PFSK-1 (cell line): ENCODE measurements around the gene PRDM16.

ENCODE experiments used
- FOXP2 ChIP-seq: optimal IDR thresholded peaks from 2 replicates; pipeline ENCODE3; 2011; ENCODE audit warnings: borderline replicate concordance, control low read depth, inconsistent platforms; ENCODE audit not compliant: insufficient read depth; ENCODE audit errors: extremely low read length, extremely low read depth
- POLR2AphosphoS5 ChIP-seq: IDR thresholded peaks from 2 replicates; pipeline ENCODE4 v1.6.1; 2012; ENCODE audit warnings: low read depth, mild to moderate bottlenecking, control low read depth, low read length, moderate library complexity
- REST ChIP-seq, 2 experiments: IDR thresholded peaks; 2 replicates each; pipeline versions ENCODE4 v1.6.1 to v1.8.0; 2011 to 2012; ENCODE audit warnings: low read depth in 2 of 2, low read length in 2 of 2, control low read depth in 1 of 2, inconsistent platforms in 1 of 2, mild to moderate bottlenecking in 1 of 2, moderate library complexity in 1 of 2; ENCODE audit not compliant: insufficient read depth in 1 of 2
- SIN3A ChIP-seq: IDR thresholded peaks from 2 replicates; pipeline ENCODE4 v1.6.1; 2012; ENCODE audit warnings: mild to moderate bottlenecking, low read length, moderate library complexity, borderline replicate concordance; ENCODE audit not compliant: insufficient read depth
- TAF1 ChIP-seq: IDR thresholded peaks from 2 replicates; pipeline ENCODE4 v1.6.1; 2012; ENCODE audit warnings: low read length, control low read depth, borderline replicate concordance; ENCODE audit not compliant: insufficient read depth

Gene PRDM16

DNA sequence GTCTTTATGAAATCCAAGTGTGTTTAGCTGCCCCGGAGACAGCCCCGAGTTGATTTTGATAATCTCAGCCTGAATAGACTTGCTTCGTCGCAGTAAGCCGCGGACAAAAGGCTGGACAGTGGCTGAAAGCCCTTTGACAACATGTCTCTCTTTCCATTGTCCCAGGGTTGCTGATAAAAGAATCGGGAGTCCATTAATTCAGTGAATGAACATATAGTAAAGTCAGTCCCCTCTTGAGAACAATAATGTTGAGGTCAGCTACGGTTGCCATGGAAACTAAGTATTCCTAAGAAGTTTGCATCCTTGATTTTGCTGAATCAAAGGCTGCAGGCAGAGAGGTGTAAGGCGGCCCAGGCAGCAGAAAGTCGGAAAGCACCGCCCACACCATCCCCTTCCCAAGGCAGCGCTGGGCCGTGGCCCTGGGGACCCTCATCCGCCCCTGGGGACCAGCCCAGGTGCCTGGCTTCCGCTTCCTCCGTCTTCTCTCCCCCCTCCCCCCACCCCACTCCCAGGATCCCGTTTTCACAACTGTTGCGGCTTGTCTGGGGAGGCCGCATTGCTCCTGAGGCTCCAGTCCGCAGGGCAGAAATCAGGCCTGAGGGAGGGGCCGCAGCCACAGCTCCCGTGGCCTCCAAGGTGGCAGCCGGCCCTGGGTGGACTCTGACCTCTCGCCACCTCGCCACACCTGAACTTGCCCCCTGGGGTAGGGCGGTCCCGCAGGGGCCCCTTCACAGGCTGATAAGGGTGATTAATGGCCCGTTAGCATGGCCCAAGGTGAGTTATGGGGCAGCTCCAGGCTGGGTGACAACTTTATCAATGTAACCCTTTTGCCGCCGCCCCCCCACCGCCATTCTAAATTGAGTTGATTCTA lies 180.9 kb downstream of the PRDM16 start:
- TF ChIP-seq SIN3A (no peak), TAF1 (no peak), POLR2AphosphoS5 (no peak), REST (IDR thresholded peaks at IDR 0.05; ENCODE audit: insufficient read depth in 1 of 2, low read depth in 2 of 2, low read length in 2 of 2) (no peak)

GRCh38 chr1:3250624-3251023 lies 181.6 kb downstream of the PRDM16 start:
- TF ChIP-seq REST (IDR thresholded peaks at IDR 0.05; ENCODE audit: insufficient read depth in 1 of 2, low read depth in 2 of 2, low read length in 2 of 2) = no peak
- TF ChIP-seq FOXP2 = no peak
- TF ChIP-seq TAF1 = no peak

DNA sequence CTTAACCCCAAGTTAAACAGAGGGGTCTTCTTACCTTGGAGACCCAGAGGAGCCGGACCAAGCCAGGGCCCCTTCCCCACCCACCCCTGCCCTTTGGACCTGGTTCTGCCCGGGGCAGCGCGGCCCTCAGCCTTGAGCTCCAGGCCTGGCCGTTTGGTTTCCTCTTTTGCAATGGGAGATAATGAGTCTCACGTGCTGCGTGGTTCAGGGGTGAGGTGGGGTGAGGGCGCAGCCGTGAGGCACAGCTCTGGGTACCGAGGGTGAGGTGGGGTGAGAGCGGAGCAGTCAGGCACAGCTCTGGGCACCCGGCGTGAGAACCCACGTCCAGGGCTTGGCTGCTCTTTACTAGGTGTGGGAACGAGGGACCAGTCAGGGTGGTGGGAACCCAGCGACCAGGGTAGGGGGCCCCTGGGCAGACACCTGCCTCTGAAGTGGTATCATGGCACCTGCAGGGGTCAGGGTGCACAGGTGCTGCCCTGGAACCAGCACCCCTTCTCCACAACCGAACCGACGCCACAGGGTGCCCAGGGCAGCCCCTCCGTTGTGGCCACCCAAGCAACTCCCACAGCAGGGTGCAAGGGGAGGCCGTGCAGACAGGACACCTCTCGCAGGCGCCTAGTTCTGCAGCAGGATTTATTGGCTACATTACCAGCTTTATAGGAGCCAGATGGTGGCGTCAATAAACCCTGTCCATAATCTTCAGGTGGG lies 182.2 kb downstream of the PRDM16 start:
- TF ChIP-seq FOXP2 = no peak
- TF ChIP-seq POLR2AphosphoS5 = no peak
- TF ChIP-seq REST (IDR thresholded peaks at IDR 0.05; ENCODE audit: insufficient read depth in 1 of 2, low read depth in 2 of 2, low read length in 2 of 2) = no peak
- TF ChIP-seq TAF1 = no peak
- TF ChIP-seq SIN3A = no peak

DNA sequence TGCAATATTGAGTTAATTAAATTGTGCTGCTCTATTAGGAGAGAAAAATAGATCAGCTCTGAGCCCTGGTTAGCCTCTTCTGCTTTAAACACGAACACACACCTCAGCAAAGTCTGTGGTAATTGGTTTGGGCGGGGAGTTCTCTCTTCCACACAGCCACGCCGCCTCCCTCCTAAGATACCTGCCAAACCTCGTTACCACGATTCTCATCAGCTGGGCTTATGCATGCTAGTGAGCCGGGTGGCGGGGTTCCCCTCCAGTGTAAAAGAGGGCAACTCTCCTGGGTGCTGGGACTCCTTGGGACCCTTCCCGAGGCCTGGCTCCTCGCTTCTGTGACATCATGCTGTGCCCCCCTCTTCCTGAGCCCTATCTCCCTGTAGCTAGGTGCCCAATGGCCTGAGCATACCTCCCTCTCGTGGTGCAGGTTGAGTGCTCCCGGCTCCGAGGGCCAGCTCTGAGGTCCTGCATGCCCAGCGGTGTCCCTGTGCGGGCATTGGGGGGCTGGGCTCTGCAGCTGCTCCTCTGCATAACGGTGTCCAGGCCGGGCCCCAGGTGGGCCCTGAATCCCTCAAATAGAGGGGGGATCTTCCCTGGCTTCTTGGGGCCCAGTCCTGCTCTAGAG lies 182.9 kb downstream of the PRDM16 start:
- no peak for TF ChIP-seq POLR2AphosphoS5
- TF ChIP-seq TAF1 = no peak
- TF ChIP-seq SIN3A = no peak
- TF ChIP-seq FOXP2 = no peak
- no peak for TF ChIP-seq REST (IDR thresholded peaks at IDR 0.05; ENCODE audit: insufficient read depth in 1 of 2, low read depth in 2 of 2, low read length in 2 of 2)
